GM19239 (cell line): ENCODE measurements around the gene GAB1.
A peak's percentile ranks its signal among the peaks of the same experiment; 100 is the strongest.

ENCODE experiments used
- DNase-seq: peaks from one replicate; pipeline ENCODE4 v3.0.0; 2011; ENCODE audit warnings: low spot score; ENCODE audit not compliant: insufficient read length
- FAIRE-seq: peaks from 2 replicates; lab custom pipeline; 2011; peaks lifted over from hg19 to GRCh38; lab: Jason Lieb, UNC

The GAB1 gene

GRCh38 chr4:143405075-143405730, 68.5 kb downstream of the GAB1 start:
- DNase-seq (no peak), FAIRE-seq (peak; percentile 84)

GRCh38 chr4:143406523-143406922, 69.8 kb downstream of the GAB1 start:
- FAIRE-seq (no peak), DNase-seq (no peak)

GRCh38 chr4:143407474-143407873, 70.8 kb downstream of the GAB1 start:
- FAIRE-seq = peak; percentile 49
- DNase-seq = no peak

GRCh38 chr4:143407888-143408287, 71.2 kb downstream of the GAB1 start:
- FAIRE-seq (no peak), DNase-seq (no peak)

GRCh38 chr4:143410015-143410414, 73.3 kb downstream of the GAB1 start:
- DNase-seq (no peak), FAIRE-seq (no peak)

- DNase-seq (no peak), FAIRE-seq (peak; percentile 83)
Observed at GRCh38 chr4:143411527-143412419, 75.1 kb downstream of the GAB1 start.

GRCh38 chr4:143412420-143412758, 75.7 kb downstream of the GAB1 start:
- FAIRE-seq = no peak
- DNase-seq = no peak

GRCh38 chr4:143417679-143418403, 81.2 kb downstream of the GAB1 start:
- no peak for DNase-seq
- FAIRE-seq = peak; percentile 87

GRCh38 chr4:143420227-143420626, 83.6 kb downstream of the GAB1 start:
- DNase-seq (no peak), FAIRE-seq (no peak)

- no peak for DNase-seq
- FAIRE-seq = no peak
Observed at GRCh38 chr4:143421609-143422008, 84.9 kb downstream of the GAB1 start.

GRCh38 chr4:143424276-143424675, 87.6 kb downstream of the GAB1 start:
- no peak for DNase-seq

GRCh38 chr4:143431526-143432257, 95.0 kb downstream of the GAB1 start:
- DNase-seq = no peak
- no peak for FAIRE-seq

More at GRCh38 chr4:143424276-143424675, 87.6 kb downstream of the GAB1 start:
- FAIRE-seq = no peak

GRCh38 chr4:143432258-143432591, 95.5 kb downstream of the GAB1 start:
- no peak for DNase-seq
- no peak for FAIRE-seq

GRCh38 chr4:143433231-143433630, 96.6 kb downstream of the GAB1 start:
- FAIRE-seq (no peak), DNase-seq (no peak)

- FAIRE-seq = no peak
- DNase-seq = no peak
Observed at GRCh38 chr4:143435955-143436354, 99.3 kb downstream of the GAB1 start.

GRCh38 chr4:143437476-143437875, 100.8 kb downstream of the GAB1 start:
- FAIRE-seq (no peak), DNase-seq (no peak)

- FAIRE-seq = no peak
- no peak for DNase-seq
Observed at GRCh38 chr4:143437937-143438336, 101.3 kb downstream of the GAB1 start.

GRCh38 chr4:143438710-143439109, 102.0 kb downstream of the GAB1 start:
- DNase-seq = no peak
- FAIRE-seq = no peak

- DNase-seq (no peak), FAIRE-seq (no peak)
Observed at GRCh38 chr4:143441109-143441508, 104.4 kb downstream of the GAB1 start.

- FAIRE-seq (no peak), DNase-seq (no peak)
Observed at GRCh38 chr4:143441678-143442077, 105.0 kb downstream of the GAB1 start.
